Mesendoderm (in vitro differentiated cells): ENCODE results near the gene XPOT.

Source experiments
- DNase-seq: peaks from one replicate; pipeline ENCODE4 v3.0.0; 2013
- H2AK5ac ChIP-seq: 2 replicates; pipeline ENCODE4 v1.6.1; 2013; ENCODE audit warnings: low read length, inconsistent platforms
- H2BK120ac ChIP-seq: 2 replicates; pipeline ENCODE4 v1.6.1; 2013; ENCODE audit warnings: low read depth, mild to moderate bottlenecking, low read length, moderate library complexity, mixed read lengths
- H2BK15ac ChIP-seq: replicated peaks from 2 replicates; pipeline ENCODE4 v1.6.1; 2013; ENCODE audit warnings: low read depth, mild to moderate bottlenecking, moderate library complexity
- H2BK5ac ChIP-seq: 2 replicates; pipeline ENCODE4 v1.6.1; 2013; ENCODE audit warnings: low read length, inconsistent platforms
- H3K18ac ChIP-seq: 2 replicates; pipeline ENCODE4 v1.6.1; 2013; ENCODE audit warnings: mild to moderate bottlenecking, low read length, mixed read lengths
- H3K23ac ChIP-seq: one replicate; pipeline ENCODE4 v1.6.1; 2013; ENCODE audit warnings: low read length
- H3K27ac ChIP-seq: 2 replicates; pipeline ENCODE4 v1.5.1; 2013; ENCODE audit warnings: low read depth, mild to moderate bottlenecking, inconsistent platforms, low read length, moderate library complexity
- H3K27me3 ChIP-seq: 2 replicates; pipeline ENCODE4 v1.6.1; 2013; ENCODE audit warnings: low read length, control low read depth, mild to moderate bottlenecking, inconsistent platforms; ENCODE audit not compliant: insufficient read depth, poor library complexity
- H3K36me3 ChIP-seq: 2 replicates; pipeline ENCODE4 v1.6.1; 2013; ENCODE audit warnings: low read length, inconsistent platforms; ENCODE audit not compliant: control insufficient read depth, insufficient read depth
- H3K4ac ChIP-seq: one replicate; pipeline ENCODE4 v1.6.1; 2013; ENCODE audit warnings: low read depth, mild to moderate bottlenecking, low read length, moderate library complexity
- H3K4me1 ChIP-seq: 2 replicates; pipeline ENCODE4 v1.6.1; 2013; ENCODE audit warnings: low read depth, low read length, inconsistent platforms; ENCODE audit not compliant: control insufficient read depth
- H3K4me2 ChIP-seq: 2 replicates; pipeline ENCODE4 v1.6.1; 2013; ENCODE audit warnings: low read length
- H3K4me3 ChIP-seq: 2 replicates; pipeline ENCODE4 v1.5.1; 2013; ENCODE audit warnings: mild to moderate bottlenecking, low read length
- H3K56ac ChIP-seq: one replicate; pipeline ENCODE4 v1.6.1; 2013; ENCODE audit warnings: low read length
- H3K79me1 ChIP-seq: 2 replicates; pipeline ENCODE4 v1.6.1; 2013; ENCODE audit warnings: low read length, inconsistent platforms
- H3K79me2 ChIP-seq: 2 replicates; pipeline ENCODE4 v1.6.1; 2013; ENCODE audit warnings: mild to moderate bottlenecking, low read length; ENCODE audit not compliant: control insufficient read depth, insufficient read depth
- H3K9ac ChIP-seq: 2 replicates; pipeline ENCODE4 v1.6.1; 2013; ENCODE audit warnings: low read length, inconsistent platforms
- H4K5ac ChIP-seq: one replicate; pipeline ENCODE4 v1.6.1; 2013; ENCODE audit warnings: low read length
- H4K8ac ChIP-seq: one replicate; pipeline ENCODE4 v1.6.1; 2013; ENCODE audit warnings: low read depth, mild to moderate bottlenecking, control low read depth, low read length, moderate library complexity
- WGBS: extraction: QIAGEN DNeasy Blood & Tissue Kit; methylation state at CpG from one replicate; pipeline ENCODE4 v1.1.7; 2013; ENCODE audit warnings: low lambda C conversion rate, missing lambda C conversion rate; ENCODE audit not compliant: insufficient coverage; ENCODE audit errors: extremely low coverage; 5-methylcytosine and 5-hydroxymethylcytosine counted together

The XPOT gene

GRCh38 chr12:64446295-64446694 is 42.1 kb downstream of the XPOT start:
- Histone ChIP-seq H2BK5ac (no peak overlapping the region), H2AK5ac (no peak overlapping the region), H3K4me2 (no peak overlapping the region), H3K9ac (no peak overlapping the region), H3K36me3 (peaks cover 8% of the 10 kb centered on the region), H3K4ac (no peak overlapping the region), H2BK15ac (no peak overlapping the region), H3K56ac (no peak overlapping the region), H4K5ac (no peak overlapping the region), H3K23ac (no peak overlapping the region), H3K18ac (no peak overlapping the region), H3K4me3 (no peak overlapping the region), H3K27ac (no peak overlapping the region), H2BK120ac (no peak overlapping the region), H4K8ac (no peak overlapping the region), H3K4me1 (no peaks in the 10 kb centered on the region), H3K79me2 (no peaks in the 10 kb centered on the region), H3K79me1 (no peaks in the 10 kb centered on the region), H3K27me3 (no peaks in the 10 kb centered on the region)
- no CpG with 5 or more reads among the region's 1 CpG for WGBS
- DNase-seq, result no peak

DNA sequence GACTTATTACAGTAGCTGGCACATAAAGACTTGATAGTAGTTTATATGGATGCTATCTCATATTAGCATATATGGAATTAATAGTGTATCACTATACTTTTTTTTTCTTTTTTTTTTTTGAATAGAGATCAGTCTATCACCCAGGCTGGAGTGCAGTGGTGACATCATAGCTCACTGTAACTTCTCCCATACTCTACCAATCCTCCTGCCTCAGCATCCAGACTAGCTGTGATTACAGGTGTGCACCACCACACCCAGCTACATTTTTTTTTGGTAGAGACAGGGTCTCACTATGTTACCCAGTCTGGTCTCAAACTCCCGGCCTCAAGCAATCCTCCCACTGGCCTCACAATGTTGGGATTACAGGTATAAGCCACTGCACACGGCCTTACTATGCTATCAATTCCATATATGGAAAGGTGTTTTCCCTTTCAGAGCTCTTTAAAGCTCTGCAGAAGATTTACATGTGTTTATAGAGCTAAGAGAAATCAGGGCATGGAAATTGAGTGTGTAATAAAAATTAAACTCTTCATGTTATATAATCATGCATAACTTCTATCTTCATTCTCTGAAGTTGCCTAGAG is 46.0 kb downstream of the XPOT start:
- Histone ChIP-seq H4K8ac (no peak overlapping the region), H3K4me2 (no peak overlapping the region), H3K56ac (peak overlapping the region; percentile 39), H3K18ac (no peak overlapping the region), H3K79me2 (peaks cover 16% of the 10 kb centered on the region), H2AK5ac (no peak overlapping the region), H2BK120ac (no peak overlapping the region), H3K27ac (peak overlapping the region; percentile 53), H2BK15ac (no peak overlapping the region), H4K5ac (no peak overlapping the region), H3K9ac (no peak overlapping the region), H3K36me3 (peaks cover 1% of the 10 kb centered on the region), H3K27me3 (no peaks in the 10 kb centered on the region), H3K4ac (no peak overlapping the region), H3K23ac (no peak overlapping the region), H2BK5ac (no peak overlapping the region), H3K4me3 (no peak overlapping the region), H3K79me1 (no peaks in the 10 kb centered on the region), H3K4me1 (no peaks in the 10 kb centered on the region)
- DNase-seq, result no peak
- WGBS, result no CpG with 5 or more reads among the region's 2 CpGs

GRCh38 chr12:64450711-64451486 is 46.7 kb downstream of the XPOT start:
- no peak overlapping the region for H4K5ac ChIP-seq

DNA sequence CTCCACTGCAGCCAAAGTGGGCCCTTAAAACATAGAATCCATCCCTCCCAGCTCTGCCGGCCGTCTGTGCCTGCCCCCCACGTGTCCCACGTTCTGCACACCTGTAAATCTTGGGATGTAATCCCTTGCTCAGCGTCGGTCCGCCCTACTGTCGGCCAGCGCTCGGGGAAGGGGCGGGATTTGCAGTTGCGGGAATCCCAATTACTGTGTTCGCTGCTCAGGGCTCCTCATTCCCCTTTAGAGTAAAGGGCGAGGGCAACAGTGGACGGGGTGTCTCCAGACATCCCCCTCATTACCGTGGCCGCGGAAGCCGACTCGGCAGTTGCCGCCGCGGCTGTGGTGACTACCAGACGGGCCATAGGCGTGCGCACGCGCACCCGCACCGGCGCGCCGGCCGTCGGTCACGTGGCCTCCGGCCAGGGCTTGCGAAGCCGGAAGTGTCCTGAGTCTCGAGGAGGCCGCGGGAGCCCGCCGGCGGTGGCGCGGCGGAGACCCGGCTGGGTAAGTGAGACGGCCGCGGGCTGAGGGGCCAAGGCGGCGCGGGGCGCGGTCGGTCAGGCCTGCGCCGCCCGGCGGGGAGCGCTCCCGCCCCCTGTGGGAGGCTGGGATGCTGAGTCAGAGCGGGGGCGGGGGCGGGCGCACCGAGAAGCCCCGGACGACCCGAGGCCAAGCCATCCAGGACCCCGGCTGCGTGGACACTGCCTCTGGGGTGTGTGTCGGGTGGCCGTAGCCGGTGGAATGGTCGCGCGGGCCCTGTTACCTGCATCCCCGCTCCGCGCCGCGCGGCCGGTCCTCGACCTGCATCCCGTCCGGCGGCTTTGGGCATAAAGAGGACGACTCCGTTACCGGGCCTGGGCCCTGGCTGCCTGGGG is 47.7 kb downstream of the XPOT start, which contains the start of gene TBK1:
TSS of gene TBK1 (plus strand) at position 434 of the 872 bp plus-strand sequence. CDS start 3,751 bp downstream, outside the sequence.
- no CpG with 5 or more reads among the region's 94 CpGs for WGBS
- peak within 1 kb of the TSS; percentile 81 for H3K56ac ChIP-seq
- peak within 1 kb of the TSS; percentile 71 for H3K4me2 ChIP-seq
- DNase-seq, result peak; percentile 92
- peaks cover 4% of the 10 kb centered on the region for H3K79me1 ChIP-seq
- peaks cover 21% of the 10 kb centered on the region for H3K79me2 ChIP-seq
- peak within 1 kb of the TSS; percentile 92 for H3K9ac ChIP-seq
- peak within 1 kb of the TSS; percentile 62 for H3K4me3 ChIP-seq
- H2AK5ac ChIP-seq, result no peak within 1 kb of the TSS
- H3K4ac ChIP-seq, result peak within 1 kb of the TSS; percentile 60
- no peaks in the 10 kb centered on the region for H3K36me3 ChIP-seq
- H2BK120ac ChIP-seq, result no peak within 1 kb of the TSS
- no peaks in the 10 kb centered on the region for H3K4me1 ChIP-seq
- H4K5ac ChIP-seq, result no peak within 1 kb of the TSS
- peak within 1 kb of the TSS; percentile 51 for H3K23ac ChIP-seq
- H3K27me3 ChIP-seq, result no peaks in the 10 kb centered on the region
- no peak within 1 kb of the TSS for H2BK5ac ChIP-seq
- H4K8ac ChIP-seq, result no peak within 1 kb of the TSS
- H2BK15ac ChIP-seq, result no peak within 1 kb of the TSS
- H3K27ac ChIP-seq, result peak within 1 kb of the TSS; percentile 87
- H3K18ac ChIP-seq, result peak within 1 kb of the TSS; percentile 78

More at GRCh38 chr12:64450711-64451486, 46.7 kb downstream of the XPOT start:
- peaks cover 17% of the 10 kb centered on the region for H3K79me2 ChIP-seq
- no peak overlapping the region for H4K8ac ChIP-seq
- no peak overlapping the region for H3K4me3 ChIP-seq
- H3K18ac ChIP-seq, result no peak overlapping the region
- H3K9ac ChIP-seq, result no peak overlapping the region
- H2AK5ac ChIP-seq, result no peak overlapping the region
- no peak overlapping the region for H3K23ac ChIP-seq
- WGBS, result no CpG with 5 or more reads among the region's 8 CpGs
- peaks cover 1% of the 10 kb centered on the region for H3K36me3 ChIP-seq
- H3K56ac ChIP-seq, result no peak overlapping the region
- no peak overlapping the region for H2BK5ac ChIP-seq
- H3K27me3 ChIP-seq, result no peaks in the 10 kb centered on the region
- peak overlapping the region; percentile 28 for H3K4me2 ChIP-seq
- no peak overlapping the region for H2BK120ac ChIP-seq
- H3K79me1 ChIP-seq, result peaks cover under 1% of the 10 kb centered on the region
- H2BK15ac ChIP-seq, result no peak overlapping the region
- no peaks in the 10 kb centered on the region for H3K4me1 ChIP-seq
- H3K27ac ChIP-seq, result peak overlapping the region; percentile 53
- no peak overlapping the region for H3K4ac ChIP-seq
- DNase-seq, result peak; percentile 81

DNA sequence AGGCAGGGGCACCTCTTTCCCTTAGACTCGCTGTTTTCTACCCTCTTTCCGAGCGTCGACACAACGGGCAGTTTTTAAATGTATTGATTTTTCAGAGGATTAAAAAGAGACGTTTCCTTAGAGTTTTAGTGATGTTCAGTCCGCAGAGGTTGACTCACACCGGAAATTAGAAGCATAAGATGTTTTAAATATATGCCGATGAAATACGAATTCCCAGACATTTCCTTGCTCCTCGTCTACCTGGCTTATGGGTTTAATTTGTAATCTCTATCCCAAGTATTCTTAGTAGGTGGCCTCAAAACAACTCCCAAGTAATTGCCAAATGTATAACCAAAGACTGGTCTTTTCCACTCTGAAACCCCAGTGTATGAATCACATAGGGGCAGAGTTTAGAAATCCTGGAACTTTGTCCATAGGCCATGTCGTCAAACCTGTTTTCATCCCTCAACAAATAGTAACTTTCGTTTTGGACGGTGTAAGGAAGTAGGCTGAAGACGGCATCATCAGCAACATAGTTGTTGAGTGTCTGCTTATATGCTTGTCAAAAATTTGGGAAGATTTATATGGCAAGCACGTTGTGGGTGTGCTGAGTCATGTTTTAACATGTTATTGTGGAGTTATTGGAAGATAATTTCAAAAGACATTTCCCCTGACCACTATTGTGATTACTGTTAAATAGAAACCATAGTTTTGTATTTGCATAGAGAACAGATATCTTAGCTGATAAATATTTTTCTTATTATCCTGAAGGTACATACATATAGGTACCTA is 48.6 kb downstream of the XPOT start:
- H3K18ac ChIP-seq, result peak overlapping the region; percentile 78
- no peak overlapping the region for H4K8ac ChIP-seq
- WGBS, result no CpG with 5 or more reads among the region's 16 CpGs
- H3K56ac ChIP-seq, result peak overlapping the region; percentile 81
- H3K23ac ChIP-seq, result peak overlapping the region; percentile 51
- H3K27me3 ChIP-seq, result no peaks in the 10 kb centered on the region
- H2BK120ac ChIP-seq, result no peak overlapping the region
- peaks cover 8% of the 10 kb centered on the region for H3K79me1 ChIP-seq
- peak overlapping the region; percentile 92 for H3K9ac ChIP-seq
- no peak overlapping the region for H3K4ac ChIP-seq
- no peak overlapping the region for H2AK5ac ChIP-seq
- no peaks in the 10 kb centered on the region for H3K4me1 ChIP-seq
- peak; percentile 27 for DNase-seq
- H3K36me3 ChIP-seq, result no peaks in the 10 kb centered on the region
- no peak overlapping the region for H2BK5ac ChIP-seq
- H2BK15ac ChIP-seq, result no peak overlapping the region
- peak overlapping the region; percentile 87 for H3K27ac ChIP-seq
- H3K79me2 ChIP-seq, result peaks cover 25% of the 10 kb centered on the region
- peak overlapping the region; percentile 62 for H3K4me3 ChIP-seq
- H4K5ac ChIP-seq, result no peak overlapping the region
- peak overlapping the region; percentile 47 for H3K4me2 ChIP-seq
